GM12891 (cell line): ENCODE data around the gene FGGY.
"Not testable (repeated sequence)": the region's sequence is repeated elsewhere in the genome, so short reads cannot be mapped to it uniquely, and the experiment has no call there.

Experiments used
- DNase-seq: peaks from one replicate; pipeline ENCODE4 v3.0.0; 2011; ENCODE audit warnings: low spot score; ENCODE audit not compliant: insufficient read length
- FAIRE-seq: peaks from 2 replicates; lab custom pipeline; 2011; peaks lifted over from hg19 to GRCh38; lab: Jason Lieb, UNC
- PAX5 ChIP-seq: IDR thresholded peaks from 2 replicates; pipeline ENCODE4 v1.6.1; 2011; ENCODE audit warnings: low read length, moderate library complexity, mild to moderate bottlenecking; ENCODE audit not compliant: insufficient read depth, severe bottlenecking
- POLR2A ChIP-seq: IDR thresholded peaks from 2 replicates; pipeline ENCODE4 v1.6.1; 2011; ENCODE audit warnings: low read depth, low read length, control low read depth
- POLR2AphosphoS5 ChIP-seq: IDR thresholded peaks from 2 replicates; pipeline ENCODE4 v1.6.1; 2011; ENCODE audit warnings: low read depth, low read length, control low read depth
- POU2F2 ChIP-seq: IDR thresholded peaks from 2 replicates; pipeline ENCODE4 v1.6.1; 2011; ENCODE audit warnings: low read depth, mild to moderate bottlenecking, control low read depth, low read length, moderate library complexity
- SPI1 ChIP-seq: IDR thresholded peaks from 2 replicates; pipeline ENCODE4 v1.6.1; 2011; ENCODE audit warnings: low read depth, low read length, control low read depth
- TAF1 ChIP-seq: IDR thresholded peaks from 2 replicates; pipeline ENCODE4 v1.6.1; 2011; ENCODE audit warnings: low read depth, low read length, control low read depth

The FGGY gene

GRCh38 chr1:59298710-59299346, 1.9 kb downstream of the FGGY start:
- TF ChIP-seq SPI1: no peak
- TF ChIP-seq PAX5: no peak
- no peak for TF ChIP-seq POU2F2
- DNase-seq (no peak), FAIRE-seq (peak; percentile 20)

- not testable (repeated sequence) for DNase-seq, FAIRE-seq
These were observed 2.8 kb downstream of the FGGY start for GRCh38 chr1:59299670-59300069.

- DNase-seq (no peak), FAIRE-seq (no peak)
- TF ChIP-seq PAX5: no peak
- TF ChIP-seq POU2F2: no peak
- TF ChIP-seq TAF1: no peak
- TF ChIP-seq SPI1: no peak
- no peak for TF ChIP-seq POLR2A
- TF ChIP-seq POLR2AphosphoS5: no peak
These were observed 5.4 kb downstream of the FGGY start for GRCh38 chr1:59302297-59302696.

- DNase-seq: no peak
These were observed 6.0 kb downstream of the FGGY start for GRCh38 chr1:59302871-59303270.

GRCh38 chr1:59305188-59305587, 8.3 kb downstream of the FGGY start:
- TF ChIP-seq PAX5 (no peak), POLR2A (no peak), TAF1 (no peak), POU2F2 (no peak), SPI1 (no peak), POLR2AphosphoS5 (no peak)
- FAIRE-seq (no peak), DNase-seq (no peak)

More at GRCh38 chr1:59302871-59303270, 6.0 kb downstream of the FGGY start:
- FAIRE-seq: no peak
- TF ChIP-seq POLR2AphosphoS5: no peak
- no peak for TF ChIP-seq PAX5
- TF ChIP-seq POU2F2: no peak
- no peak for TF ChIP-seq TAF1
- no peak for TF ChIP-seq SPI1
- no peak for TF ChIP-seq POLR2A

- no peak for DNase-seq
- TF ChIP-seq SPI1 (no peak), POU2F2 (no peak), POLR2A (no peak), TAF1 (no peak), PAX5 (no peak), POLR2AphosphoS5 (no peak)
- FAIRE-seq: no peak
These were observed 10.7 kb downstream of the FGGY start for GRCh38 chr1:59307591-59307990.

- no peak for FAIRE-seq
- TF ChIP-seq POLR2A (no peak), TAF1 (no peak), POLR2AphosphoS5 (no peak), POU2F2 (no peak), PAX5 (no peak), SPI1 (no peak)
- DNase-seq: no peak
These were observed 11.9 kb downstream of the FGGY start for GRCh38 chr1:59308839-59309238.

GRCh38 chr1:59309392-59309791, 12.5 kb downstream of the FGGY start:
- no peak for TF ChIP-seq POU2F2
- no peak for TF ChIP-seq POLR2AphosphoS5
- TF ChIP-seq TAF1: no peak
- no peak for TF ChIP-seq PAX5
- TF ChIP-seq POLR2A: no peak
- TF ChIP-seq SPI1: no peak
- no peak for DNase-seq
- FAIRE-seq: no peak

- DNase-seq (no peak), FAIRE-seq (no peak)
- no peak for TF ChIP-seq SPI1
- TF ChIP-seq POLR2AphosphoS5: no peak
- TF ChIP-seq PAX5: no peak
- TF ChIP-seq POU2F2: no peak
- no peak for TF ChIP-seq TAF1
- TF ChIP-seq POLR2A: no peak
These were observed 13.1 kb downstream of the FGGY start for GRCh38 chr1:59309795-59310548.

- FAIRE-seq (no peak), DNase-seq (no peak)
- no peak for TF ChIP-seq POLR2AphosphoS5
- no peak for TF ChIP-seq SPI1
- TF ChIP-seq TAF1: no peak
- TF ChIP-seq POLR2A: no peak
- TF ChIP-seq POU2F2: no peak
- TF ChIP-seq PAX5: no peak
These were observed 13.8 kb downstream of the FGGY start for GRCh38 chr1:59310549-59311250.
